NCI-H510A treated with DMSO at 0.1 percent for 48 hours (cell line): ENCODE data around the gene M1AP.

Source experiments
- DNase-seq: peaks from one replicate; lab custom pipeline; 2025; lab: John Stamatoyannopoulos, UW

The M1AP gene

GRCh38 chr2:74593826-74594772 is 54.0 kb downstream of the M1AP start:
- DNase-seq: no peak

- DNase-seq: no peak
Measured at GRCh38 chr2:74588664-74589063, 59.5 kb downstream of the M1AP start.

GRCh38 chr2:74587664-74588277 is 60.4 kb downstream of the M1AP start:
- DNase-seq: peak; percentile 72

- no peak for DNase-seq
Measured at GRCh38 chr2:74585406-74586185, 62.5 kb downstream of the M1AP start.

GRCh38 chr2:74584088-74584645 is 64.0 kb downstream of the M1AP start:
- no peak for DNase-seq

- no peak for DNase-seq
Measured at GRCh38 chr2:74583504-74583903, 64.6 kb downstream of the M1AP start.

- no peak for DNase-seq
Measured at GRCh38 chr2:74582184-74582583, 65.9 kb downstream of the M1AP start.

GRCh38 chr2:74581463-74581862 is 66.7 kb downstream of the M1AP start:
- no peak for DNase-seq

- no peak for DNase-seq
Measured at GRCh38 chr2:74578408-74578807, 69.7 kb downstream of the M1AP start.

- DNase-seq: no peak
Measured at GRCh38 chr2:74577448-74577847, 70.7 kb downstream of the M1AP start.

- DNase-seq: no peak
Measured at GRCh38 chr2:74576863-74577229, 71.3 kb downstream of the M1AP start.

GRCh38 chr2:74576211-74576862 is 71.8 kb downstream of the M1AP start:
- DNase-seq: no peak

GRCh38 chr2:74575320-74575719 is 72.8 kb downstream of the M1AP start:
- DNase-seq: no peak

GRCh38 chr2:74573747-74574562 is 74.2 kb downstream of the M1AP start:
- no peak for DNase-seq

GRCh38 chr2:74572178-74572925 is 75.8 kb downstream of the M1AP start:
- DNase-seq: no peak

- DNase-seq: no peak
Measured at GRCh38 chr2:74571058-74571457, 77.1 kb downstream of the M1AP start.

GRCh38 chr2:74569686-74570085 is 78.4 kb downstream of the M1AP start:
- DNase-seq: no peak

GRCh38 chr2:74567881-74568280 is 80.2 kb downstream of the M1AP start:
- no peak for DNase-seq

GRCh38 chr2:74566754-74567085 is 81.4 kb downstream of the M1AP start:
- no peak for DNase-seq

- no peak for DNase-seq
Measured at GRCh38 chr2:74566076-74566753, 81.9 kb downstream of the M1AP start.
